PC-9 (cell line): ENCODE data around the gene USP50. TPM values are rescaled to one million over a fixed set of nuclear protein-coding genes. Genes with fewer than 3 reads are reported as not detected.

Source experiments
- BruUV-seq: library from RNA; stranded (reverse); fragments of 400-500 nt; replicated peaks from 2 replicates; lab custom pipeline; 2021; lab: Mats Ljungman, UMichigan
- CTCF ChIA-PET: fragments of 300-600 bp; sonication (Branson Sonifier 250); formaldehyde crosslinking; loops from one replicate; lab custom pipeline; 2022; ENCODE audit warnings: antibody characterized with exemption; lab: Charles Lee
- POLR2A ChIA-PET: fragments of 300-600 bp; sonication (Branson Sonifier 250); formaldehyde crosslinking; loops from one replicate; lab custom pipeline; 2022; ENCODE audit warnings: antibody characterized with exemption; ENCODE audit not compliant: unreplicated experiment; lab: Charles Lee
- DNase-seq, 2 experiments: peaks; one replicate each; pipeline versions ENCODE4 v3.0.0 to v3.0.0-alpha.2; 2015 to 2022; ENCODE audit warnings: mixed read lengths in 1 of 2
- H2AFZ ChIP-seq: fragments of 200-600 bp; sonication (generic); 2 replicates; pipeline ENCODE4 v1.8.1; 2017; ENCODE audit warnings: antibody characterized with exemption
- H3F3A ChIP-seq: fragments of 200-600 bp; sonication (generic); 2 replicates; pipeline ENCODE4 v1.8.1; 2017; ENCODE audit warnings: antibody characterized with exemption, mild to moderate bottlenecking, low read depth; ENCODE audit not compliant: insufficient read depth
- H3K27ac ChIP-seq: fragments of 200-600 bp; sonication (generic); 2 replicates; pipeline ENCODE4 v1.6.1; 2016; ENCODE audit warnings: mixed run types
- H3K27me3 ChIP-seq: fragments of 200-600 bp; sonication (generic); 2 replicates; pipeline ENCODE4 v1.6.1; 2016; ENCODE audit warnings: low read depth, mixed run types; ENCODE audit not compliant: insufficient read depth
- H3K36me3 ChIP-seq: fragments of 200-600 bp; sonication (generic); 2 replicates; pipeline ENCODE4 v1.6.1; 2016; ENCODE audit warnings: low read depth, mixed run types
- H3K4me1 ChIP-seq: fragments of 200-600 bp; sonication (generic); replicated peaks from 2 replicates; pipeline ENCODE4 v1.6.1; 2016; ENCODE audit warnings: mixed run types; ENCODE audit not compliant: insufficient read depth
- H3K4me2 ChIP-seq: fragments of 200-600 bp; sonication (generic); 2 replicates; pipeline ENCODE4 v1.6.1; 2017; ENCODE audit warnings: mixed run types
- H3K4me3 ChIP-seq: fragments of 200-600 bp; sonication (generic); 2 replicates; pipeline ENCODE4 v1.6.1; 2016; ENCODE audit warnings: mixed run types
- H3K79me2 ChIP-seq: fragments of 200-600 bp; sonication (generic); 2 replicates; pipeline ENCODE4 v1.6.1; 2017; ENCODE audit warnings: low read depth, mixed run types
- H3K9me2 ChIP-seq: fragments of 200-600 bp; sonication (generic); 2 replicates; pipeline ENCODE4 v1.8.1; 2017; ENCODE audit warnings: mild to moderate bottlenecking; ENCODE audit not compliant: insufficient read depth
- H3K9me3 ChIP-seq: fragments of 200-600 bp; sonication (generic); 2 replicates; pipeline ENCODE4 v1.8.1; 2016; ENCODE audit warnings: low read depth; ENCODE audit not compliant: insufficient read depth
- H4K20me1 ChIP-seq: fragments of 200-600 bp; sonication (generic); 2 replicates; pipeline ENCODE4 v1.8.1; 2017; ENCODE audit not compliant: insufficient read depth
- EZH2 ChIP-seq: fragments of 200-600 bp; sonication (generic); IDR thresholded peaks from 2 replicates; pipeline ENCODE4 v1.8.0; 2017; ENCODE audit warnings: antibody characterized with exemption, low read depth
- intact Hi-C: fragments of 100-400 bp; cut with micrococcal nuclease; formaldehyde crosslinking; loops from one replicate; pipeline ENCODE4 v1.10.0; 2022; ENCODE audit not compliant: unreplicated experiment
- total RNA-seq: library from RNA; stranded (reverse); gene quantifications from 2 replicates; pipeline ENCODE4 v1.2.3, GENCODE V29; 2021
- TF ChIP-seq, protein P1 (sequence below): fragments of 200-600 bp; sonication (generic); conservative IDR thresholded peaks from 2 replicates; pipeline ENCODE4 v1.6.1; 2017; ENCODE audit warnings: mixed run types, antibody characterized with exemption, mild to moderate bottlenecking, moderate library complexity

Gene USP50
- total RNA-seq, 1 experiment from 2014 or later, result not detected

DNA sequence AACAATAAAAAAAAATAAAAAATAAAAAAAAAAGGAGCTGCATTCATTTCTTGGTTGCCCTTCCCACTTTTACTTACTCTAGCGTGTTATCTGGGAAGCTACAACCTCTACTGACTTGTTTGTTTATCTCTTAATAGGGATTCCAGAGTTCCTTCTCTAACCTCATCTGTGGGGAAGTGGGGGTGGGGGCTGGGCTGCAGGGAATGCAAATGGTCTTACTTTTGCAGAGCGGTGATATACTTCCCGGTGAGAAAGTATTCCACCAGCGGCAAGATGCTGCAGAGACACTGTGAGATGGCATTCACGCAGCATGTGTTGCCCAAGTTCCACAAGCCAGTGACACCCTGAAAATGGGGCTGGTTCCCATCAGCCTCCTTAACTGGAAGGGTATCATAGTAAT lies 2.1 kb downstream of the USP50 start:
- Histone ChIP-seq H3K9me2 (no peaks in the 10 kb centered on the region), H3K79me2 (no peaks in the 10 kb centered on the region), H3F3A (no peaks in the 10 kb centered on the region), H4K20me1 (no peaks in the 10 kb centered on the region), H3K4me1 (no peaks in the 10 kb centered on the region), H3K9me3 (no peaks in the 10 kb centered on the region), H3K4me3 (no peak overlapping the region), H3K4me2 (no peak overlapping the region), H3K36me3 (no peaks in the 10 kb centered on the region), H3K27ac (no peak overlapping the region), H3K27me3 (no peaks in the 10 kb centered on the region), H2AFZ (no peak overlapping the region)
- no TSS peak for BruUV-seq
- TF ChIP-seq, protein P1, sequence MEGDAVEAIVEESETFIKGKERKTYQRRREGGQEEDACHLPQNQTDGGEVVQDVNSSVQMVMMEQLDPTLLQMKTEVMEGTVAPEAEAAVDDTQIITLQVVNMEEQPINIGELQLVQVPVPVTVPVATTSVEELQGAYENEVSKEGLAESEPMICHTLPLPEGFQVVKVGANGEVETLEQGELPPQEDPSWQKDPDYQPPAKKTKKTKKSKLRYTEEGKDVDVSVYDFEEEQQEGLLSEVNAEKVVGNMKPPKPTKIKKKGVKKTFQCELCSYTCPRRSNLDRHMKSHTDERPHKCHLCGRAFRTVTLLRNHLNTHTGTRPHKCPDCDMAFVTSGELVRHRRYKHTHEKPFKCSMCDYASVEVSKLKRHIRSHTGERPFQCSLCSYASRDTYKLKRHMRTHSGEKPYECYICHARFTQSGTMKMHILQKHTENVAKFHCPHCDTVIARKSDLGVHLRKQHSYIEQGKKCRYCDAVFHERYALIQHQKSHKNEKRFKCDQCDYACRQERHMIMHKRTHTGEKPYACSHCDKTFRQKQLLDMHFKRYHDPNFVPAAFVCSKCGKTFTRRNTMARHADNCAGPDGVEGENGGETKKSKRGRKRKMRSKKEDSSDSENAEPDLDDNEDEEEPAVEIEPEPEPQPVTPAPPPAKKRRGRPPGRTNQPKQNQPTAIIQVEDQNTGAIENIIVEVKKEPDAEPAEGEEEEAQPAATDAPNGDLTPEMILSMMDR, result no peak
- no peak for TF ChIP-seq EZH2
- ChIA-PET POLR2A (no interaction called here), CTCF (no interaction called here)
- DNase-seq, result no peak
- intact Hi-C loops, result no loop called here

DNA sequence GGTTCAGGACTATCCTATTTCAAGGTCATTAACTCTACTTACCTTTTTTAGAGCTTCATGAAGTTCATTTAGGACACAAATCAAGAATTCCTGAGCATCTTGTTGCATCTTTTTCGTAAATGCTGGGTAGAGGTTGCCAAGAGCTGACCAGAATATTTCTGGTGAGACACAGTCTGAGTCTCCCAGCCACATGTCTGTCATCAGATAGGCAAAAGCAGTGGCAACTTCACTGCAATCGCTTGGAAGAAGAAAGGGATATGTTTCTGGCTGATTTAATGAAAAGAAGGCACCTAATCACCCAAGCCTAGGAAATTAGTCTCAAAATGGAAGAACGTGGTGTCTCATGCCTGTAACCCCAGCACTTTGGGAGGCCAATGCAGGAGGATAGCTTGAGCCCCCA lies 2.9 kb downstream of the USP50 start:
- ChIA-PET POLR2A (no interaction called here), CTCF (no interaction called here)
- Histone ChIP-seq H4K20me1 (no peaks in the 10 kb centered on the region), H3K9me3 (no peaks in the 10 kb centered on the region), H3K4me3 (no peak overlapping the region), H3K27me3 (no peaks in the 10 kb centered on the region), H3F3A (no peaks in the 10 kb centered on the region), H2AFZ (no peak overlapping the region), H3K4me2 (no peak overlapping the region), H3K79me2 (no peaks in the 10 kb centered on the region), H3K36me3 (no peaks in the 10 kb centered on the region), H3K27ac (no peak overlapping the region), H3K4me1 (no peaks in the 10 kb centered on the region), H3K9me2 (no peaks in the 10 kb centered on the region)
- TF ChIP-seq, protein P1, result no peak
- no peak for TF ChIP-seq EZH2
- BruUV-seq, result no TSS peak
- no peak for DNase-seq
- intact Hi-C loops, result no loop called here

DNA sequence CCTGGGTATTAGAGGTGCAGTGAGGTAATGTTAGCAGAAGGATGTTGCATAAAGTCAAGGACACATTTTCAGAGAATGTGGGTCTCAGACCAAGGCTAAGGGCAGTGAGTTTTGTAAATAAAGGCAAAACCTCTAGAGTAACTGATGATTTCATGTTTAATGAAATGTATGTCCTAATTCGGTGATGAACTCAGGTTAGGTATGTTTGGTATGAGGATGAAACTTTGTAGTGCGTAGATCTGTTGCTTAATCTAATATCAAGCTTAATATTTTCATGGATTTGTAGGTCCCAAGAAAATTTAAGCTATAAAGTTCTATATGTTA lies 3.6 kb downstream of the USP50 start:
- H3K4me3 ChIP-seq, result no peak overlapping the region
- no TSS peak for BruUV-seq
- H3K27ac ChIP-seq, result no peak overlapping the region
- no peaks in the 10 kb centered on the region for H3F3A ChIP-seq
- H2AFZ ChIP-seq, result no peak overlapping the region
- ChIA-PET POLR2A (no interaction called here), CTCF (no interaction called here)
- TF ChIP-seq, protein P1, result no peak
- no peak for TF ChIP-seq EZH2
- H3K4me1 ChIP-seq, result no peaks in the 10 kb centered on the region
- H3K4me2 ChIP-seq, result no peak overlapping the region
- peak in 1 of 2 experiments; percentile 50 for DNase-seq
- intact Hi-C loops, result no loop called here
- H3K27me3 ChIP-seq, result no peaks in the 10 kb centered on the region
- H3K79me2 ChIP-seq, result no peaks in the 10 kb centered on the region
- H3K9me3 ChIP-seq, result no peaks in the 10 kb centered on the region
- H3K9me2 ChIP-seq, result no peaks in the 10 kb centered on the region
- no peaks in the 10 kb centered on the region for H3K36me3 ChIP-seq
- no peaks in the 10 kb centered on the region for H4K20me1 ChIP-seq
